Trophoblast cell (in vitro differentiated cells and primary cell): ENCODE results near the gene GVQW3.
A peak's percentile ranks its signal among the peaks of the same experiment; 100 is the strongest.

Experiments
- DNase-seq, 2 donors: peaks; one replicate each; pipeline ENCODE4 v3.0.0-alpha.2; 2016
- H2AFZ ChIP-seq: 2 replicates; pipeline ENCODE4 v1.6.1; 2013; ENCODE audit warnings: low read length, moderate library complexity, mild to moderate bottlenecking; ENCODE audit not compliant: insufficient read depth, poor library complexity
- H2AK5ac ChIP-seq: 2 replicates; pipeline ENCODE4 v1.6.1; 2013; ENCODE audit warnings: mild to moderate bottlenecking, low read length
- H2BK120ac ChIP-seq: 2 replicates; pipeline ENCODE4 v1.6.1; 2013; ENCODE audit warnings: low read length, mild to moderate bottlenecking, moderate library complexity; ENCODE audit not compliant: insufficient read depth, poor library complexity
- H2BK12ac ChIP-seq: 2 replicates; pipeline ENCODE4 v1.6.1; 2013; ENCODE audit warnings: mild to moderate bottlenecking, low read length, moderate library complexity
- H2BK5ac ChIP-seq: 2 replicates; pipeline ENCODE4 v1.6.1; 2013; ENCODE audit warnings: low read length, low read depth, moderate library complexity, mild to moderate bottlenecking; ENCODE audit not compliant: poor library complexity
- H3K14ac ChIP-seq: 2 replicates; pipeline ENCODE4 v1.6.1; 2013; ENCODE audit warnings: mild to moderate bottlenecking, low read length
- H3K18ac ChIP-seq: 2 replicates; pipeline ENCODE4 v1.6.1; 2013; ENCODE audit warnings: mild to moderate bottlenecking, low read length
- H3K23ac ChIP-seq: 2 replicates; pipeline ENCODE4 v1.6.1; 2013; ENCODE audit warnings: low read length
- H3K27ac ChIP-seq: 2 replicates; pipeline ENCODE4 v1.5.1; 2013; ENCODE audit warnings: low read depth, mild to moderate bottlenecking, inconsistent platforms, low read length, moderate library complexity
- H3K27me3 ChIP-seq: 2 replicates; pipeline ENCODE4 v1.6.1; 2013; ENCODE audit warnings: inconsistent platforms, mild to moderate bottlenecking, low read length, moderate library complexity; ENCODE audit not compliant: insufficient read depth
- H3K36me3 ChIP-seq, 2 experiments: 1 replicate in 1 of 2; 2 replicates in 1 of 2; pipeline ENCODE4 v1.6.1; 2013; ENCODE audit warnings: low read length in 2 of 2, mild to moderate bottlenecking in 2 of 2, moderate library complexity in 1 of 2; ENCODE audit not compliant: insufficient read depth in 2 of 2, control insufficient read depth in 1 of 2
- H3K4ac ChIP-seq: 2 replicates; pipeline ENCODE4 v1.6.1; 2013; ENCODE audit warnings: low read depth, mild to moderate bottlenecking, low read length, moderate library complexity
- H3K4me1 ChIP-seq, 2 experiments: 1 replicate in 1 of 2; 2 replicates in 1 of 2; pipeline ENCODE4 v1.6.1; 2013; ENCODE audit warnings: low read length in 2 of 2, mild to moderate bottlenecking in 2 of 2, moderate library complexity in 1 of 2; ENCODE audit not compliant: insufficient read depth in 2 of 2, control insufficient read depth in 1 of 2
- H3K4me2 ChIP-seq: 2 replicates; pipeline ENCODE4 v1.6.1; 2013; ENCODE audit warnings: inconsistent platforms, mild to moderate bottlenecking, low read length, moderate library complexity
- H3K4me3 ChIP-seq: 2 replicates; pipeline ENCODE4 v1.5.1; 2013; ENCODE audit warnings: mild to moderate bottlenecking, low read depth, low read length, inconsistent platforms
- H3K79me1 ChIP-seq: one replicate; pipeline ENCODE4 v1.6.1; 2013; ENCODE audit warnings: low read length
- H3K79me2 ChIP-seq: 2 replicates; pipeline ENCODE4 v1.6.1; 2013; ENCODE audit warnings: low read length, mild to moderate bottlenecking; ENCODE audit not compliant: control insufficient read depth, insufficient read depth, poor library complexity
- H3K9ac ChIP-seq: 2 replicates; pipeline ENCODE4 v1.6.1; 2013; ENCODE audit warnings: mild to moderate bottlenecking, low read length
- H3K9me3 ChIP-seq: 2 replicates; pipeline ENCODE4 v1.6.1; 2013; ENCODE audit warnings: low read depth, mild to moderate bottlenecking, control low read depth, inconsistent platforms, low read length; ENCODE audit not compliant: insufficient read depth
- H4K12ac ChIP-seq: 2 replicates; pipeline ENCODE4 v1.6.1; 2013; ENCODE audit warnings: low read depth, mild to moderate bottlenecking, low read length, moderate library complexity
- H4K8ac ChIP-seq: 2 replicates; pipeline ENCODE4 v1.6.1; 2013; ENCODE audit warnings: low read depth, mild to moderate bottlenecking, low read length, moderate library complexity
- H4K91ac ChIP-seq: one replicate; pipeline ENCODE4 v1.6.1; 2013; ENCODE audit warnings: low read depth, mild to moderate bottlenecking, low read length, moderate library complexity
- WGBS: extraction: QIAGEN DNeasy Blood & Tissue Kit; methylation state at CpG from one replicate; pipeline ENCODE4 v1.1.7; 2013; ENCODE audit warnings: missing lambda C conversion rate; ENCODE audit not compliant: insufficient read length, insufficient coverage; ENCODE audit errors: extremely low coverage; 5-methylcytosine and 5-hydroxymethylcytosine counted together

GVQW3 gene

GRCh38 chr11:76408171-76408965, 27.2 kb downstream of the GVQW3 start:
- no peak for DNase-seq
- WGBS, result no CpG with 5 or more reads among the region's 7 CpGs
- Histone ChIP-seq H3K4me1 (no peaks in the 10 kb centered on the region), H3K9ac (no peak overlapping the region), H3K27me3 (no peaks in the 10 kb centered on the region), H2BK120ac (no peak overlapping the region), H3K9me3 (no peaks in the 10 kb centered on the region), H3K14ac (no peak overlapping the region), H3K36me3 (no peaks in the 10 kb centered on the region), H3K79me1 (no peaks in the 10 kb centered on the region), H2AFZ (no peak overlapping the region), H4K91ac (no peak overlapping the region), H3K18ac (no peak overlapping the region), H3K79me2 (no peaks in the 10 kb centered on the region), H3K23ac (no peak overlapping the region), H2AK5ac (no peak overlapping the region), H2BK5ac (no peak overlapping the region), H4K8ac (no peak overlapping the region), H3K4me2 (no peak overlapping the region), H3K27ac (no peak overlapping the region), H3K4me3 (no peak overlapping the region), H4K12ac (no peak overlapping the region), H3K4ac (no peak overlapping the region), H2BK12ac (no peak overlapping the region)

GRCh38 chr11:76410851-76411357, 29.8 kb downstream of the GVQW3 start:
- Histone ChIP-seq H2BK12ac (no peak overlapping the region), H3K27me3 (no peaks in the 10 kb centered on the region), H4K91ac (no peak overlapping the region), H4K12ac (no peak overlapping the region), H3K36me3 (no peaks in the 10 kb centered on the region), H4K8ac (no peak overlapping the region), H3K4me3 (no peak overlapping the region), H3K9me3 (no peaks in the 10 kb centered on the region), H3K27ac (no peak overlapping the region), H3K18ac (no peak overlapping the region), H3K79me2 (no peaks in the 10 kb centered on the region), H3K9ac (no peak overlapping the region), H3K4me2 (no peak overlapping the region), H3K14ac (no peak overlapping the region), H2AK5ac (no peak overlapping the region), H2BK5ac (no peak overlapping the region), H2BK120ac (no peak overlapping the region), H3K4me1 (no peaks in the 10 kb centered on the region), H3K23ac (no peak overlapping the region), H3K4ac (no peak overlapping the region), H3K79me1 (no peaks in the 10 kb centered on the region), H2AFZ (no peak overlapping the region)
- no CpG with 5 or more reads among the region's 10 CpGs for WGBS
- DNase-seq, result no peak

DNA sequence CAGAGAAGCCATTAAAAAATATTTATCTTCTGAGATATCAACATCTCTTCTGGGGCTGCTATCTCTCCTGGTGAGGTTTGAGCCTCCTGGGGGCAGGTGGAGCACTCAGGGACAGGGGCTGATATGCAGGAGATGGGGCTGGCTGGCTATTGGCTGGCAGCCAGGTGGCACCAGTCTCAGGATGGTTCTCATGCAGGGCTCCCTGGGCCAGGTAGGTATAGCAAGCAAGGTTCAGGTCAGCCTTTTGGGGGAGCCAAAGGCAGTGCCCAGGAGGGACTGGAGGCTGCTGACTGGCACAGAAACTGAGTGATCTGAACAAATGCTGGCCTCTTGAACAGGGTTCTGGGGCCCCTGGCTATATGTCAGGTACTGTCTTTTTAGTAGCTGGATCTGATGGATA, 34.0 kb downstream of the GVQW3 start:
- no peak overlapping the region for H4K8ac ChIP-seq
- no peak overlapping the region for H2BK12ac ChIP-seq
- H3K14ac ChIP-seq, result no peak overlapping the region

GRCh38 chr11:76419896-76420295, 38.8 kb downstream of the GVQW3 start:
- H3K27me3 ChIP-seq, result no peaks in the 10 kb centered on the region
- H3K18ac ChIP-seq, result no peak overlapping the region
- H4K8ac ChIP-seq, result no peak overlapping the region
- H4K91ac ChIP-seq, result no peak overlapping the region
- H2AFZ ChIP-seq, result no peak overlapping the region
- no peak overlapping the region for H2BK5ac ChIP-seq
- H2AK5ac ChIP-seq, result no peak overlapping the region
- H2BK120ac ChIP-seq, result no peak overlapping the region
- H3K9me3 ChIP-seq, result no peaks in the 10 kb centered on the region
- H2BK12ac ChIP-seq, result no peak overlapping the region
- H3K23ac ChIP-seq, result no peak overlapping the region
- H3K79me2 ChIP-seq, result no peaks in the 10 kb centered on the region
- no peak overlapping the region for H3K4me3 ChIP-seq
- no peak overlapping the region for H3K9ac ChIP-seq
- H3K14ac ChIP-seq, result no peak overlapping the region
- no CpG with 5 or more reads among the region's 3 CpGs for WGBS
- no peaks in the 10 kb centered on the region for H3K4me1 ChIP-seq
- DNase-seq, result peak in 1 of 2 donors; percentile 31
- no peak overlapping the region for H4K12ac ChIP-seq
- no peak overlapping the region for H3K4me2 ChIP-seq
- H3K27ac ChIP-seq, result no peak overlapping the region
- no peak overlapping the region for H3K4ac ChIP-seq
- H3K79me1 ChIP-seq, result no peaks in the 10 kb centered on the region
- H3K36me3 ChIP-seq, result no peaks in the 10 kb centered on the region

More for the DNA sequence above, 34.0 kb downstream of the GVQW3 start:
- Histone ChIP-seq H3K4me2 (no peak overlapping the region), H2AK5ac (no peak overlapping the region), H3K36me3 (no peaks in the 10 kb centered on the region), H4K12ac (no peak overlapping the region), H3K79me1 (no peaks in the 10 kb centered on the region), H3K79me2 (no peaks in the 10 kb centered on the region), H2AFZ (no peak overlapping the region), H3K18ac (no peak overlapping the region), H3K9ac (no peak overlapping the region), H2BK5ac (no peak overlapping the region), H3K23ac (no peak overlapping the region), H2BK120ac (no peak overlapping the region), H3K4me3 (no peak overlapping the region), H3K4ac (no peak overlapping the region), H3K27me3 (no peaks in the 10 kb centered on the region), H4K91ac (no peak overlapping the region), H3K9me3 (no peaks in the 10 kb centered on the region), H3K27ac (no peak overlapping the region), H3K4me1 (no peaks in the 10 kb centered on the region)
- DNase-seq, result no peak
